Measurements from ENCODE around the gene ANGEL2. TPM values are rescaled to one million over a fixed set of nuclear protein-coding genes. Genes with fewer than 3 reads are reported as not detected.

Gene ANGEL2
- total RNA-seq, 4 donors from 2014 or later, result 24.4 to 46.1 (median 34.8) TPM

- Histone ChIP-seq H3K36me3 (no peaks in the 10 kb centered on the region), H3K4me3 (no peak overlapping the region), H3K27ac (replicated peaks in 1 of 4) (no peak overlapping the region), H3K9me3 (no peaks in the 10 kb centered on the region), H3K4me1 (peaks cover 12 to 36% (median 29%) of the 10 kb centered on the region in 4 donors), H3K27me3 (peaks cover 0 to 16% (median 0%) of the 10 kb centered on the region in 4 donors)
- no peak for DNase-seq (ENCODE audit: extremely low spot score)
- intact Hi-C loops (cut with DNase I), result loop anchor here (5.0 kb wide), 1 partner anchor 50 kb away; no protein-coding TSS in a partner anchor
- TF ChIP-seq, protein P1, sequence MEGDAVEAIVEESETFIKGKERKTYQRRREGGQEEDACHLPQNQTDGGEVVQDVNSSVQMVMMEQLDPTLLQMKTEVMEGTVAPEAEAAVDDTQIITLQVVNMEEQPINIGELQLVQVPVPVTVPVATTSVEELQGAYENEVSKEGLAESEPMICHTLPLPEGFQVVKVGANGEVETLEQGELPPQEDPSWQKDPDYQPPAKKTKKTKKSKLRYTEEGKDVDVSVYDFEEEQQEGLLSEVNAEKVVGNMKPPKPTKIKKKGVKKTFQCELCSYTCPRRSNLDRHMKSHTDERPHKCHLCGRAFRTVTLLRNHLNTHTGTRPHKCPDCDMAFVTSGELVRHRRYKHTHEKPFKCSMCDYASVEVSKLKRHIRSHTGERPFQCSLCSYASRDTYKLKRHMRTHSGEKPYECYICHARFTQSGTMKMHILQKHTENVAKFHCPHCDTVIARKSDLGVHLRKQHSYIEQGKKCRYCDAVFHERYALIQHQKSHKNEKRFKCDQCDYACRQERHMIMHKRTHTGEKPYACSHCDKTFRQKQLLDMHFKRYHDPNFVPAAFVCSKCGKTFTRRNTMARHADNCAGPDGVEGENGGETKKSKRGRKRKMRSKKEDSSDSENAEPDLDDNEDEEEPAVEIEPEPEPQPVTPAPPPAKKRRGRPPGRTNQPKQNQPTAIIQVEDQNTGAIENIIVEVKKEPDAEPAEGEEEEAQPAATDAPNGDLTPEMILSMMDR (IDR thresholded peaks at IDR 0.05), result no peak
- TF ChIP-seq POLR2A (IDR thresholded peaks at IDR 0.05; ENCODE audit: low read depth), result no peak
- TF ChIP-seq POLR2AphosphoS5 (IDR thresholded peaks at IDR 0.05), result no peak
- TF ChIP-seq EP300 (IDR thresholded peaks at IDR 0.05), result no peak
Observed at GRCh38 chr1:212946872-212947271, 68.8 kb downstream of the ANGEL2 start.

DNA sequence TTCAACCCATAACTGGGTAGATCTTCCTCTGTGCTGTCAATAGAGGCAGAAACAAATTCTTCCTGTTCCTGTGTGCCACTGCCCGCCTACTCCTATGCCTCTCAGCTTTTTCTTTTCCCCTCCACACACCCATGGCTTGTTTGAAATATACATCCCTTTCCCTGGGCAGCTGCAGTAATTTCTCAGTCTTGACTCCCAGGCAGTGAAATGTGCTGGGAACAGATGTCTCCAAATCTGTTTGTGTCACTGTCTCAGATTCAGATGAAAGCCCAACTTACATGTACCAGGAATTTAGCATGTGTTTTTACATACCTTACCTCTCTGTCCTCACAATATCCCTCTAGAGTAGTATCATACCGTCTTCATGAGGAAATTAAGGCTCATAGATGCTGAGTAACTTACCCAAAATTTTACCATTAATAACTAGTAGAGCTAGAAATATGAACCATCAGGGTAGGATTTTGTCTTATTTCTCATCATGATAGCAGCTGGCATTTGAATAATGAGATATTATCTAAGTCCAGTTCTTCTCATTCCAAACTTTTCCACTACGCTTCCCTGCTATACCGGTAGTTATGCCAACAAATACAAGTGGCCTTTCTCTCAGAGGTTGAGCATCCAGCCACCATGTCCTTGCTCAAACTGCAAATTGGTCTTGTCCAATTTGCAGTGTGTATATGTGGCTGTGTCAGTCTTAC is 70.1 kb downstream of the ANGEL2 start:
- 91% methylated on average over 4 of the region's 4 CpGs for WGBS
- H3K4me3 ChIP-seq, result no peak overlapping the region
- TF ChIP-seq POLR2AphosphoS5 (IDR thresholded peaks at IDR 0.05) (no peak), EP300 (IDR thresholded peaks at IDR 0.05) (no peak), POLR2A (IDR thresholded peaks at IDR 0.05; ENCODE audit: low read depth) (no peak)
- TF ChIP-seq, protein P1 (IDR thresholded peaks at IDR 0.05), result no peak
- H3K27me3 ChIP-seq, result peaks cover 0 to 6% (median 0%) of the 10 kb centered on the region in 4 donors
- H3K4me1 ChIP-seq, result peaks cover 4 to 23% (median 17%) of the 10 kb centered on the region in 4 donors
- no peak for DNase-seq (ENCODE audit: extremely low spot score)
- peaks cover 0 to 6% (median 2%) of the 10 kb centered on the region in 4 donors for H3K9me3 ChIP-seq
- H3K27ac ChIP-seq (replicated peaks in 1 of 4), result no peak overlapping the region
- H3K36me3 ChIP-seq, result no peaks in the 10 kb centered on the region
- intact Hi-C loops (cut with DNase I), result loop anchor here (5.0 kb wide), 1 partner anchor 52 kb away; no protein-coding TSS in a partner anchor

DNA sequence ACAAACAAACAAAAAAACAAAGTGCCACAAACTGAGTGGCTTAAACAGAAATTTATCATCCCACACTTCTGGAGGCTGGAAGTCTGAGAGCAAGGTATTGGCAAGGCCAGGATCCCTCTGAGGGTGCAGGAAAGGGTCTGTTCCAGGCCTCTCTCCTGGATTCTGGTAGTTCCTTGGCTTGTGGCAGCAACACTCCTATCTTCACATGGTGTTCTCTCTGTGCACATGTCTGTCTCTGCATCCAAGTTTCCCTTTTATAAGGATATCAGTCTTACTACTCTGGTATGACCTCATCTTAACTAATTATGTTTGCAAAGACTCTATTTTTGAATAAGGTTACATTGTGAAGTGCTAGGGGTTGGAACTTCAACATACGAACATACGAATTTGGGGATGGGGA is 70.6 kb downstream of the ANGEL2 start:
- WGBS, result 56% methylated on average over 2 of the region's 2 CpGs
- Histone ChIP-seq H3K36me3 (no peaks in the 10 kb centered on the region), H3K27ac (replicated peaks in 1 of 4) (peak overlapping the region in 1 of 4 donors; percentile 37), H3K9me3 (peaks cover 0 to 9% (median 4%) of the 10 kb centered on the region in 4 donors), H3K4me3 (no peak overlapping the region), H3K4me1 (peaks cover 4 to 18% (median 14%) of the 10 kb centered on the region in 4 donors), H3K27me3 (peaks cover 0 to under 1% (median 0%) of the 10 kb centered on the region in 4 donors)
- TF ChIP-seq POLR2AphosphoS5 (IDR thresholded peaks at IDR 0.05) (peak in 1 of 2 donors; percentile 53), POLR2A (IDR thresholded peaks at IDR 0.05; ENCODE audit: low read depth) (no peak)
- DNase-seq (ENCODE audit: extremely low spot score), result no peak
- intact Hi-C loops (cut with DNase I), result loop anchor here (5.0 kb wide), 1 partner anchor 52 kb away; no protein-coding TSS in a partner anchor

DNA sequence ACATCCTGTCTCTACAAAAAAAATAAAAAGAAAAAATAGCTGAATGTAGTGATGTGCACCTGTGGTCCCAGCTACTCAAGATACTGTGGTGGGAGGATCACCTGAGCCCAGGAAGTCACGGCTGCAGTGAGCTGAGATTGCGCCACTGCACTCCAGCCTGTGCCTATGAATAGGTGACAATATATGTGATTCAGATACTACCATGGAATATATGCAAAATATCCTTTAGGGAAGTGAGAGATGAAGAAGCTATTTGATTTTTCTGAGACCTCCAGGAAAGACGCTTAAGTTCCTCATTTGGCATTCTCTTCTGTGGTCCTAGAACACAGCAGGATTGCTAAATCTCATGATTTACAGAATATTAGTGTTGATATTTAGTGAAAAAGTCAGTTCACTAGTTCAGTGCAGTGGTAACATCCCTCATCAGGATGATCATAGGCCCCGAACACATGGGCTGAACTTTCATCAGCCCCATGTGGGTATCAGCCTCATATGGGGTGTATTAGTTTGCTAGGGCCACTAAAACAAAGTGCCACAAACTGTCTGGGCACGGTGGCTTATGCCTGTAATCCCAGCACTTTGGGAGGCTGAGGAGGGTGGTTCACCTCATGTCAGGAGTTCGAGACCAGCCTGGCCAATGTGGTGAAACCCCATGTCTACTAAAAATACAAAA is 71.3 kb downstream of the ANGEL2 start:
- H3K27me3 ChIP-seq, result no peaks in the 10 kb centered on the region
- H3K36me3 ChIP-seq, result no peaks in the 10 kb centered on the region
- H3K4me3 ChIP-seq, result no peak overlapping the region
- WGBS, result 81% methylated on average over 6 of the region's 6 CpGs
- H3K9me3 ChIP-seq, result peaks cover 0 to 13% (median 4%) of the 10 kb centered on the region in 4 donors
- H3K27ac ChIP-seq (replicated peaks in 1 of 4), result peak overlapping the region in 1 of 4 donors; percentile 37
- intact Hi-C loops (cut with DNase I), result no loop called here
- DNase-seq (ENCODE audit: extremely low spot score), result no peak
- TF ChIP-seq POLR2A (IDR thresholded peaks at IDR 0.05; ENCODE audit: low read depth) (no peak), POLR2AphosphoS5 (IDR thresholded peaks at IDR 0.05) (no peak), EP300 (IDR thresholded peaks at IDR 0.05) (no peak)
- TF ChIP-seq, protein P1 (IDR thresholded peaks at IDR 0.05), result no peak
- H3K4me1 ChIP-seq, result peaks cover 0 to 12% (median 8%) of the 10 kb centered on the region in 4 donors

DNA sequence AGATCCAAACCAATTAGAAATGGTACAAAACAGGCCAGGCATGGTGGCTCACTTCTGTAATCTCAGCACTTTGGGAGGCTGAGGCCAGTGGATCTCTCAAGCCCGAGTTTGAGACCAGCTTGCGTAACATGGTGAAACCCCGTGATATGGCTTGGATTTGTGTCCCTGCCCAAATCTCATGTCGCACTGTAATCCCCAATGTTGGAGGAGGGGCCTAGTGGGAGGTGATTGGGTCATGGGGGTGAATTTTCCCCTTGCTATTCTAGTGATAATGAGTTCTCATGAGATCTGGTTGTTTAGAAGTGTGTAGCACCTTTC is 72.3 kb downstream of the ANGEL2 start:
- no peak for TF ChIP-seq POLR2A (IDR thresholded peaks at IDR 0.05; ENCODE audit: low read depth)
- TF ChIP-seq, protein P1 (IDR thresholded peaks at IDR 0.05), result no peak
- no peak for TF ChIP-seq EP300 (IDR thresholded peaks at IDR 0.05)
- no peak for TF ChIP-seq POLR2AphosphoS5 (IDR thresholded peaks at IDR 0.05)
- 81% methylated on average over 3 of the region's 4 CpGs for WGBS
- H3K4me3 ChIP-seq, result no peak overlapping the region
- no peak for DNase-seq (ENCODE audit: extremely low spot score)
- H3K4me1 ChIP-seq, result peaks cover 0 to 12% (median 8%) of the 10 kb centered on the region in 4 donors
- H3K27me3 ChIP-seq, result no peaks in the 10 kb centered on the region
- no peaks in the 10 kb centered on the region for H3K36me3 ChIP-seq
- no peak overlapping the region for H3K27ac ChIP-seq (replicated peaks in 1 of 4)
- intact Hi-C loops (cut with DNase I), result no loop called here
- peaks cover 0 to 13% (median 4%) of the 10 kb centered on the region in 4 donors for H3K9me3 ChIP-seq
